ENCODE data around the gene GRIN3B. TPM values are rescaled to one million over a fixed set of nuclear protein-coding genes. Genes with fewer than 3 reads are reported as not detected.
A peak's percentile ranks its signal among the peaks of the same experiment; 100 is the strongest.
"Not testable (repeated sequence)": the region's sequence is repeated elsewhere in the genome, so short reads cannot be mapped to it uniquely, and the experiment has no call there.

GRIN3B gene
- total and polyA plus RNA-seq, 2 of the 4 experiments (the other 2 are of a cell fraction), result under 0.01 to 0.91 TPM

DNA sequence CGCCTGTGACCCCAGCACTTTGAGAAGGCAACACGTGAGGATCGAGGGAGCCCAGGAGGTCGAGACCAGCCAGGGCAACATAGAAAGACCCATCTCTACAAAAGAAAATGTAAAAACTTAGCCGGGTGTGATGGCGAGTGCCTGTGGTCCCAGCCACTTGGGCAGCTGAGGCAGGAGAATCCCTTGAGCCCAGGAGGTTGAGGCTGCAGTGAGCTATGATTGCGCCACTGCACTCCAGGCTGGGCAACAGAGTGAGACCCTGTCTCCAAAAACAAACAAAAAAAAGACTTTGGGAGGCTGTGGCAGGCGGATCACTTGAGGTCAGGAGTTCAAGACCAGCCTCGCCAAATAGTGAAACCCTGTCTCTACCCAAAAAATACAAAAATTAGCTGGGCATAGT, 42.6 kb upstream of the GRIN3B start:
- peak overlapping the region in 1 of 2 experiments; percentile 81; a peak in 3 of 4 replicates for H4K8ac ChIP-seq (ENCODE audit: low read depth in 2 of 2, low read length in 2 of 2)
- peak overlapping the region; percentile 97 for H2AK9ac ChIP-seq (replicated peaks; ENCODE audit: low read depth, low read length, poor library complexity)
- peaks cover 33% of the 10 kb centered on the region for H3K4me1 ChIP-seq (ENCODE audit: control insufficient read depth, insufficient read depth, low read length)
- H4K5ac ChIP-seq (ENCODE audit: low read depth, low read length), result peak overlapping the region; percentile 55; the same call in 1 of the 2 replicates
- H2BK5ac ChIP-seq (ENCODE audit: low read depth, low read length, poor library complexity, severe bottlenecking), result peak overlapping the region; percentile 50
- H3K27me3 ChIP-seq (ENCODE audit: control insufficient read depth, insufficient read depth, low read length); H3K18ac ChIP-seq (ENCODE audit: low read depth, low read length); H3K4me2 ChIP-seq (ENCODE audit: low read depth, low read length); DNase-seq; H3K9me3 ChIP-seq (ENCODE audit: control insufficient read depth, insufficient read depth, low read length); ATAC-seq (ENCODE audit: low read depth); CTCF ChIA-PET; dilution Hi-C loops (cut with HindIII; ENCODE audit: low sequenced_read_pairs, unreplicated experiment); BruUV-seq (replicated peaks); in situ Hi-C loops (cut with MboI; ENCODE audit: low sequenced_read_pairs); POLR2A ChIA-PET (ENCODE audit: unreplicated experiment); H3K9ac ChIP-seq (ENCODE audit: low read depth, low read length); intact Hi-C loops (cut with micrococcal nuclease); H3K9me1 ChIP-seq (ENCODE audit: insufficient read depth, low read length); H3K4me3 ChIP-seq (ENCODE audit: insufficient read depth, low read depth, low read length): not testable (repeated sequence)
- peaks cover 30% of the 10 kb centered on the region for H3K36me3 ChIP-seq (ENCODE audit: control insufficient read depth, insufficient read depth, low read length)
- peak overlapping the region; percentile 33 for H2AFZ ChIP-seq (replicated peaks; ENCODE audit: low read length, poor library complexity)
- 0 out of 2 replicates have a peak overlapping the region, but pooled peaks have one; percentile 9 for H2BK20ac ChIP-seq (ENCODE audit: low read depth, low read length)
- peak overlapping the region; percentile 90 for H3K4ac ChIP-seq (ENCODE audit: low read depth, low read length)
- peaks cover 51% of the 10 kb centered on the region for H4K20me1 ChIP-seq (ENCODE audit: insufficient read depth, low read length)
- peak overlapping the region; percentile 58; the same call in 1 of the 2 replicates for H3K56ac ChIP-seq (ENCODE audit: extremely low read depth, insufficient read depth, low read length)
- H3K14ac ChIP-seq (replicated peaks; ENCODE audit: low read depth, low read length), result peak overlapping the region; percentile 29
- H2AK5ac ChIP-seq (ENCODE audit: low read depth, low read length), result peak overlapping the region; percentile 84
- H2BK15ac ChIP-seq (ENCODE audit: low read depth, low read length), result peak overlapping the region; percentile 99; the same call in 2 of the 3 replicates
- H3K23ac ChIP-seq (ENCODE audit: low read depth, low read length), result peak overlapping the region; percentile 33; the same call in 1 of the 2 replicates
- peaks cover 43 to 88% of the 10 kb centered on the region in 2 experiments for H3K79me1 ChIP-seq (ENCODE audit: low read depth in 1 of 2, low read length in 2 of 2)
- peak overlapping the region; percentile 96; the same call in 1 of the 2 replicates for H4K91ac ChIP-seq (ENCODE audit: insufficient read depth, low read depth, low read length)
- peak overlapping the region; percentile 62 for H2BK120ac ChIP-seq (ENCODE audit: low read depth, low read length)
- 100% methylated on average over 1 of the region's 9 CpGs; no CpG with 5 or more reads in 1 of the 2 experiments for WGBS, 2 experiments (ENCODE audit: extremely low coverage in 2 of 2, insufficient read length in 1 of 2)
- H3K27ac ChIP-seq (ENCODE audit: insufficient read depth, low read length), result peak overlapping the region; percentile 34; the same call in 1 of the 2 replicates

Data from IMR-90 (cell line).